HG03064 (cell line): ENCODE results near the gene FHOD3.
"Not testable (repeated sequence)": the region's sequence is repeated elsewhere in the genome, so short reads cannot be mapped to it uniquely, and the experiment has no call there.

Experiments used
- ATAC-seq: cut with Tn5 transposase; IDR thresholded peaks from one replicate; pipeline ENCODE4 v1.9.1; 2021; ENCODE audit warnings: low read depth; ENCODE audit not compliant: unreplicated experiment

FHOD3 gene

GRCh38 chr18:36440614-36441013 lies 143.1 kb downstream of the FHOD3 start:
- ATAC-seq, result no peak

GRCh38 chr18:36441426-36442240 lies 144.1 kb downstream of the FHOD3 start:
- no peak for ATAC-seq

GRCh38 chr18:36442717-36443116 lies 145.2 kb downstream of the FHOD3 start:
- no peak for ATAC-seq

DNA sequence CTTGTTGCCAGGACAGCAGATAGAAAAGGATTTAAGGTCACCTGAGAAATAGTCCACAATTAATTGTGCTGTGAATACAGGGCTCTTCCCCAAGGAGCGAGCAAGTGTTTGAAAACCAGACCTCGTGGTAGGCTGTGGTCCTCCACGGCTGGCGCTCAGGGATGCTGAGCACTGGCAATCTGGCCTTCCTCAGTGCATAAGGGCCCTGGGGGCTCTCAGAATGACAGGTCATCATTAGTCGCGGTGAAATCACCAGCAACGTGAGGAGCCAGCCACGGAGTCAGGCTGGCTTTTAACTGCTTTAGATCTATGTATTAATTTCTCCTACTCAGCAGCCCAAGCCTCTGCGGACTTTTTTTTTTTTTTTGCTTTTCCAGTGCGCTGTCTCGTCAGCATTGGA lies 148.5 kb downstream of the FHOD3 start:
- no peak for ATAC-seq

- no peak for ATAC-seq
Measured at GRCh38 chr18:36448384-36449290, 151.1 kb downstream of the FHOD3 start.

DNA sequence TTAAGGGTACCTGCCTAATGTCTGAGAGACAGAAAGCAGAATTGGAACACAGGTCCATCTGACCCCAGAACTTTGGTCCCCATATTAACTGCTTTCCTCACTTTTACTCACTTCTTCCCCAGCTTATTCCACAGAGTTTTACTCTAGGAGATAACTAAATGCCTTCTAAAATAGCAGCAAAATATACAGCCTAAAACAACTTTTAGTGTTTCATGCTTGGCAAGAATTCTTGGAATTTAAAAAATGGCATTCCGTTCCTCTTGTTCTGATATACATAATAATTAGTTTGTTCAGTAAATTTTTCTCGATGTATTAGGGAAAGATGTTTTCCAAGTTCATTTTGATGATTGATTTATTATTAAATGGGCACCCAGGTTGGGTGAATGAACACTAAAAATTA lies 151.9 kb downstream of the FHOD3 start:
- no peak for ATAC-seq

DNA sequence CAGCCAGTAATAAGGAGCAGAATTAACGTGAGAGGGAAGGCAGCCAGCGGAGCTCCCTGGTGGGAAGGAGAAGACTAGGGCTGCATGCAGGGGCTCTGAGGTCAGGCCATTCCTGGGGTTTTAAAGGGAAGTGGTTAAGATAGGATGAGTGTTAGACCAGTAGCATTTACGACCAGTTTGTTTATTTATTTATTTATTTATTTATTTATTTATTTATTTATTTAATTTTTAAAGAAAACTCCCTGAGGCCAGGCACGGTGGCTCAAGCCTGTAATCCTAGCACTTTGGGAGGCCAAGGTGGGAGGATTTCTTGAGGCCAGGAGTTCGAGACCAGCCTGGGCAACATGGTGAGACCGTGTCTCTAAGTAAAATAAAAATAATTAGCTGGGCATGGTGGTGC lies 152.8 kb downstream of the FHOD3 start:
- no peak for ATAC-seq

GRCh38 chr18:36451454-36452251 lies 154.1 kb downstream of the FHOD3 start:
- ATAC-seq, result no peak

DNA sequence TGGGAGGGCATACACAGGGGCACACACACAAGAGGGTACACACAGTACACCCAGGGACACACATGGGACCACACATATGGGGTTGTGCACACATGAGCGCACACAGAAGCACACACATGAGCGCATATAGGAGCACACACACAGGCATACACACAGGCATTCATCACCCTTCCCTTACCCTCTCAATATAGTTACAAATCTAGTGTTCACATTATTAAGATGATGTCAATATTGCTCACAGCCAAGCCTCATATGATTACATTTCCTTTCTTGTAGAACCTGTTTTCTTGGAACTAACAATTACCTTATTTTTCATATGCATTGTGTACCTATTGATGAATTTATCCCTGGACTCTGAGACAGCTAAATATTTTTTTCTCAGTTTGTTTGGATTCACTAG lies 156.7 kb downstream of the FHOD3 start:
- ATAC-seq, result no peak

DNA sequence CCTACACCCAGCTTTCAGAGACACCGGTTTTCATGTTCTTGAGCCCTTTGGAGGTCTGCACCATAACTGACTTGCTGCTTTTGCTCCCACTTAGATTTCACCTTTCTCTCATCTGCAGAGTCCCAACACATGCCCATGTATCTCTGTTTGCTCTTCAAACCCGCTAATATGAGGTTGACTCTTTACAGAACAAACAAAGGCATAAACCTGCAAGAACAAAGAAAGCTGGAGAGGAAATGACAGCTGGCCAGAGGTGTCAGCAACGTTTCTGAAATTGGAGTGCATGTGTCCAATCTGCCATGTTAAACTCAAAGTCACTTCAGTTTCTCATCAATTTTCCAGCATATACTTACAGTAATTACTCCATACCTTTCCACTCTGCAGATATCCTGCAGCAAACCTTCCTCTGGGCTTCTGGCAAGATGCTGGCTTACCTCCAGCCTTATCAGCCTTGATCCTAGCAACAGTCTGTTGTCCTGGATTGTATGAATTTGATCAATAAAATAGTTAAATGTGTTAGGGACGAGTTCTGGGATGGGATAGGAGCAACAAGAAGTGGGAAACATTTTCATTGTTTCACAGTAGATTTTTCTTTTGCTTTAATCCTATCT lies 157.4 kb downstream of the FHOD3 start:
- ATAC-seq, result no peak

DNA sequence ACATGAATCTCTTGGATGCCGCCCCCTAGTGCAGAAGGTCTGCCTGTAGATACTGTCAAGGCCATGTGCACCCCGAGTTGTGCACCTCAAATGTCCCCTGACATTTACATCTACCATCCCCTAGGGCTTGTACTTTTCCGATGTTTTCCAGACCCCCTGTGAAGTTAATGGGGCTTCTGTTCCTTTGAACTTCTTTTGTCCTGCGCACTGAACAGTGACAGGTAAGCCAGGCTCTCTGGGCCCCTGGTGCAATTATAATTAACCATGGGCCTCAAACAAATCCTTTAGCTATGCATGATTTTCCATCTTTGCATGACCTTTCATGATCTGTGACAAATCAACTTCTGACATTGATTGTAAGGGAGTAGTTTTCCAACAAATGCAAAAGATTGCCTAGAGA lies 158.4 kb downstream of the FHOD3 start:
- no peak for ATAC-seq

DNA sequence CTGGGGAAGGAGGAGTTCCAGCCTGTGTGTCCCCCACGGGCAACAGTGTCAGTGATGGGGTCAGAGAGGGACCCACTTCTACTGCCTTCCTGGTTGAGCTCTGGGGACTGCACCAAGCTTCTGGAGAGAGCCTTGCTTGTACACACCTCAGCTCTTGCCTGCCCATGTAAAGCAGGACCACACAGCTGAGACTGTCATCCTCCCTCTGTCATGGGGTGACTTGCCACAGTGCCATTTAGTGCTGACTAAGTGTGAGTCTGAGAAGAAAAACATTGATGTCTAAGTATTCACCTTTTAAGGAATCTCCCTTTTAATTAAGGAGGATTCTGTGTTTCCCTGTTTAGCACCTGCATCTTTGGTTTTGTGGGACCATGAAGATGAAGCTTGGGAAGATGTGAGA lies 159.1 kb downstream of the FHOD3 start:
- no peak for ATAC-seq

GRCh38 chr18:36457683-36458082 lies 160.2 kb downstream of the FHOD3 start:
- ATAC-seq, result no peak

GRCh38 chr18:36458306-36458705 lies 160.8 kb downstream of the FHOD3 start:
- no peak for ATAC-seq

DNA sequence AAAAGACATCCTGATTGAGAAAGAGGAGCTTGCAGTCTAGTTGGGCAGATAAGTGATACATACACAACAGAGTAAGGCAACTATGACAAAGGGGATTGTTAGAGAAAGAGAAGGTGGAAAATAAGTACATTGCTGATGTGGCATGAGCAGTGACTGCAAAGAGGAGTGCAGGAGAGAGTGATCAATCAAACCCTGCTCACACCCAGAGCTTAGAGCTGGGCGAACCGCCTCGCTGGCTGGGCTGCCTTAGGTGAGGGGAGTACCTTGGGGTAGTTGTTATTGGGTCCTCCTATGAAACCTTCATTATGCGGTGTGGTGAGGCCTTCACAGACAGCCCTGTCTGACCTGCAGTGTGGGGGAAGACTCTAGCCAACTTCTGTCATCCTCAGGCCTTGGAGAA lies 161.7 kb downstream of the FHOD3 start:
- ATAC-seq, result no peak

DNA sequence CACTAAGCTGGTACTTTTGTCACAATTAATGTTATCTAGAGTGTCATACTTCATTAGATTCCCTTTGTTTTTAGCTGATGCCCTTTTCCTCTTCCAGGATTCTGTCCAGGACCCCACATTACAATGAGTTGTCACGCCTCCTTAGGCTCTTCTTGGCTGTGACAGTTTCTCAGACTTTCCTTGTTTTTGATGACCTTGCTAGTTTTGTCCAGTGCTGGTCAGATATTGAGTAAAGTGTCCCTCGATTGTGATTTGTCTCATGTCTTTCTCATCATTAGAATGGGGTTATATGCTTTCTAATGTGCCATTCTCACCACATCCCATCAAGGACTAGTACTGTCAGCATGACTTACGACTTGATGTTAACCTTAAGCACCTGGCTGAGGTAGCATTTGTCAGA lies 162.3 kb downstream of the FHOD3 start:
- ATAC-seq, result no peak

GRCh38 chr18:36460324-36460850 lies 162.9 kb downstream of the FHOD3 start:
- ATAC-seq, result no peak

DNA sequence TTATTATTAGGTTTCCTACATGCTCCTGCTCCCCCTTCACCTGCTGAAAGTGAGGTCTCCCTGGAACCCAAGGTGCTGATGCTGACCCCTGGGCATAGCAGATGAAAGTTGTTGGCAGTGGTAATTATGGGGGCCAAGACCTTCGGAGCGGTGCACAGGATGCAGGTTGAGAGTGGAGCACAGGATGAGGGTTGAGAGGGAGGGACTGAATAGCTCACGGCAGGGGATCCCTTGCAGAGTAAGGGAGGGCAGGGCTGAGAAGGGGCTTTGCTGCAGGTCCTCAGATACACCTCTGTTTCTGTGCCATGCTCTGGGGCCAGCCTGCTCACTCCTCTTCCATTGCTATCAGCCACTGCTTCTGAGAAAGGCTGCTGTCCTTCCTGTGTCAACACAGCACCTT lies 163.3 kb downstream of the FHOD3 start:
- no peak for ATAC-seq

DNA sequence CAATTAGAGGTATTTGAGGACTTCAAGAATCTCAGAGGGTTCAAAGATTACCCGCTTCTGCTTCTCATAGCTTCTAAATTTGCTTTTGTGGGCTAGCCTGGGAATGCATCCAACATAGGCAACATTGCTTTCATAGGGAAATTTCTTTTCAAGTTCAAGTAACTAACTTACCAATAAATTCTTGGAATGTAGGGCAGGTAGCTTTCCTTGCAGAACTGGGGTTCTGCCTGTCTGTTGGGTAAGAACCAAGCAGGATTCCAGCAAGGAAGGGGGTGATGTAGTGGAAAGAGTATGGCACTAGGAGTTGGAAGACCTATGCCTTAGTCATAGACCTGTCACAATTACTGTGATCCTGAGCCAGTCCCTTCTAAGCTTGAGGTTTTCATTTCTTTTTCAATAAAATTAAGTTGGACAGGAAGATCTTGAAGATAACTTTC lies 164.1 kb downstream of the FHOD3 start:
- no peak for ATAC-seq

DNA sequence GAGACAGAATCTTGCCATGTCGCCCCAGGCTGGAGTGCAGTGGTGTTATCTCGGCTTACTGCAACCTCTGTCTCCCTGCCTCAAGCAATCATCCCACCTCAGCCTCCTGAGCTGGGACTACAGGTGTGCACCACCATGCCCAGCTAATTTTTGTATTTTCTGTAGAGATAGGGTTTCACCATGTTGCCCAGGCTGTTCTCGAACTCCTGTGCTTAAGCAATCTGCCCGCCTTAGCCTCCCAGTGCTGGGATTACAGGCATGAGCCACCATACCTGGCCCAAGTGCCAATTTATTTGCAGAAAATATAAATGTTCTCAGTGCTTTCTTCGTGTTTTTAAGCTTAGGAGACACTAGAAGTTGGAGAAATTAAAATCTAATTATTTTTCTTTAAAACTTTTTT lies 166.0 kb downstream of the FHOD3 start:
- not testable (repeated sequence) for ATAC-seq
